ENCODE measurements around the gene JUND.

GRCh38 chr19:18279516-18280246, 1.7 kb downstream of the JUND start:
- TF ChIP-seq RAD21 (IDR thresholded peaks at IDR 0.05 in 1 of 2, conservative IDR thresholded peaks at IDR 0.05 in 1 of 2; ENCODE audit: low read depth in 2 of 2, low read length in 2 of 2) (peak; percentile 87 to 93), GABPA (IDR thresholded peaks at IDR 0.05; ENCODE audit: borderline replicate concordance, insufficient read depth, low read length) (no peak), CREB1 (IDR thresholded peaks at IDR 0.05) (peak; percentile 23; the same call in 1 of the 2 replicates), EP300 (IDR thresholded peaks at IDR 0.05; ENCODE audit: borderline replicate concordance in 1 of 2, low read depth in 2 of 2, low read length in 2 of 2) (no peak; a peak in 1 of 3 replicates), BRCA1 (IDR thresholded peaks at IDR 0.05; ENCODE audit: low read depth, low read length) (no peak), RFX5 (IDR thresholded peaks at IDR 0.05; ENCODE audit: borderline replicate concordance, low read depth, low read length) (no peak), POLR2AphosphoS5 (IDR thresholded peaks at IDR 0.05; ENCODE audit: low read depth, low read length) (no peak; the same call in 1 of the 2 replicates), EZH2 (IDR thresholded peaks at IDR 0.05; ENCODE audit: low read depth, low read length, severe bottlenecking) (no peak), SP2 (IDR thresholded peaks at IDR 0.05; ENCODE audit: low read length) (no peak), HDAC2 (IDR thresholded peaks at IDR 0.05; ENCODE audit: borderline replicate concordance in 1 of 2, low read depth in 2 of 2, low read length in 2 of 2) (0 out of 4 replicates have a peak, but pooled peaks have one; percentile 1 to 16)
- TF ChIP-seq, protein P1, sequence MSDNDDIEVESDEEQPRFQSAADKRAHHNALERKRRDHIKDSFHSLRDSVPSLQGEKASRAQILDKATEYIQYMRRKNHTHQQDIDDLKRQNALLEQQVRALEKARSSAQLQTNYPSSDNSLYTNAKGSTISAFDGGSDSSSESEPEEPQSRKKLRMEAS (IDR thresholded peaks at IDR 0.05) = no peak
- TF ChIP-seq, protein P2, sequence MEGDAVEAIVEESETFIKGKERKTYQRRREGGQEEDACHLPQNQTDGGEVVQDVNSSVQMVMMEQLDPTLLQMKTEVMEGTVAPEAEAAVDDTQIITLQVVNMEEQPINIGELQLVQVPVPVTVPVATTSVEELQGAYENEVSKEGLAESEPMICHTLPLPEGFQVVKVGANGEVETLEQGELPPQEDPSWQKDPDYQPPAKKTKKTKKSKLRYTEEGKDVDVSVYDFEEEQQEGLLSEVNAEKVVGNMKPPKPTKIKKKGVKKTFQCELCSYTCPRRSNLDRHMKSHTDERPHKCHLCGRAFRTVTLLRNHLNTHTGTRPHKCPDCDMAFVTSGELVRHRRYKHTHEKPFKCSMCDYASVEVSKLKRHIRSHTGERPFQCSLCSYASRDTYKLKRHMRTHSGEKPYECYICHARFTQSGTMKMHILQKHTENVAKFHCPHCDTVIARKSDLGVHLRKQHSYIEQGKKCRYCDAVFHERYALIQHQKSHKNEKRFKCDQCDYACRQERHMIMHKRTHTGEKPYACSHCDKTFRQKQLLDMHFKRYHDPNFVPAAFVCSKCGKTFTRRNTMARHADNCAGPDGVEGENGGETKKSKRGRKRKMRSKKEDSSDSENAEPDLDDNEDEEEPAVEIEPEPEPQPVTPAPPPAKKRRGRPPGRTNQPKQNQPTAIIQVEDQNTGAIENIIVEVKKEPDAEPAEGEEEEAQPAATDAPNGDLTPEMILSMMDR (IDR thresholded peaks at IDR 0.05; ENCODE audit: control extremely low read depth in 1 of 3, insufficient read depth in 1 of 3, low read depth in 1 of 3, low read length in 3 of 3) = peak; percentile 86 to 95 (median 92)

All from H1 (cell line).